ENCODE measurements around the gene POFUT2.

DNA sequence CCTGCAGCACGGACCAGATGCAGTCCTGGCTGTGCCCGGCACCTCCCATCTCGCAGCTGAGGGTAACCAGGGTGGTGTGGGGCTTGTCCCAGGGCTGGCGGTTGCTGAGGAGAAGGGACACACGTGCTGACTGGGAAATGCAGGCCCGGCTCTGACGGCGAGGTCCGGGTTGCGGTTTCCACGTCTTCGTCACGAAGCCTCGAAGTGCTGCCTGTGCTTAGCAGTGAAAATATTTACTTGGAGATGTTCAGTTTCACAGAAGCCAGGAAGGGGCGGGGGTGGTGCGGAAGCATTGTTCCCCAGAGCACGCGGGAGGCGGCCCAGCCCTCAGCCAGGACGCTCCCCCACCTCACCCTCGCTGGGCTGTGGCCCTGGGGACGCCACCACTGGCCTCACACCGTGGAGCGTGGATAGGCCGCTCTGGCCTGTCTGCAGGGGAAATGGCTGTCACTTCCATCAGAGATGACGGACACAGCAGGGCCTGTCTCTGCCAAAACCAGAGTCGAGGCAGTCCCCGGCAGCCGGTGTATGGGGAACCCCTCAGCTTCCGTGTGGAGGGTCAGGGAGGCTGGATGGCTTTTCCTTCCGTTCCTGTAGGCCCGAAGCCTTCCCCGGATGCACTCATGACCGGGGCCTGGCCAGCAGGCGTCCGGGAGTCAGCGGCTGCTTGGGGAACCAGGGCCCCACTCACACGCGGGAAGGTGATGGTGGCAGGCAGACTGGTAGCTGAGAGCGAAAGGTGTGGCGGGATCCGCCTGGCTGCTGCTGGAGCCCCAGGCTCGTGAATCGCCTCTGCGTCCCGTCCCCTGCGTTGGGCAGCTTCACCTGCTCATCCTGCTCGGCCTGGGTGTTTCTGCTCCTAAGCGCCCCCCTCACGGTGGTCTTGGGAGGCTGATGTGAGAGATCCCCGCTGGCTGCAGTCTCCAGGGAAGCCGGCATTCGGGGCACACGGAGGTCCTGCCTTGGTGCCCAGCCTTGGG lies 14.7 kb upstream of the POFUT2 start:
- TF ChIP-seq, protein P1, sequence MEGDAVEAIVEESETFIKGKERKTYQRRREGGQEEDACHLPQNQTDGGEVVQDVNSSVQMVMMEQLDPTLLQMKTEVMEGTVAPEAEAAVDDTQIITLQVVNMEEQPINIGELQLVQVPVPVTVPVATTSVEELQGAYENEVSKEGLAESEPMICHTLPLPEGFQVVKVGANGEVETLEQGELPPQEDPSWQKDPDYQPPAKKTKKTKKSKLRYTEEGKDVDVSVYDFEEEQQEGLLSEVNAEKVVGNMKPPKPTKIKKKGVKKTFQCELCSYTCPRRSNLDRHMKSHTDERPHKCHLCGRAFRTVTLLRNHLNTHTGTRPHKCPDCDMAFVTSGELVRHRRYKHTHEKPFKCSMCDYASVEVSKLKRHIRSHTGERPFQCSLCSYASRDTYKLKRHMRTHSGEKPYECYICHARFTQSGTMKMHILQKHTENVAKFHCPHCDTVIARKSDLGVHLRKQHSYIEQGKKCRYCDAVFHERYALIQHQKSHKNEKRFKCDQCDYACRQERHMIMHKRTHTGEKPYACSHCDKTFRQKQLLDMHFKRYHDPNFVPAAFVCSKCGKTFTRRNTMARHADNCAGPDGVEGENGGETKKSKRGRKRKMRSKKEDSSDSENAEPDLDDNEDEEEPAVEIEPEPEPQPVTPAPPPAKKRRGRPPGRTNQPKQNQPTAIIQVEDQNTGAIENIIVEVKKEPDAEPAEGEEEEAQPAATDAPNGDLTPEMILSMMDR (IDR thresholded peaks at IDR 0.05) = no peak
- TF ChIP-seq POLR2A (IDR thresholded peaks at IDR 0.05) = no peak
